ENCODE data around the gene SLC35B1. TPM values are rescaled to one million over a fixed set of nuclear protein-coding genes. Genes with fewer than 3 reads are reported as not detected.

SLC35B1 gene
- total and polyA plus RNA-seq, 10 of the 15 experiments (the other 5 are each of a cell fraction or from before 2014, with no cell fraction given) = 40.0 to 113 (median 51.6) TPM

DNA sequence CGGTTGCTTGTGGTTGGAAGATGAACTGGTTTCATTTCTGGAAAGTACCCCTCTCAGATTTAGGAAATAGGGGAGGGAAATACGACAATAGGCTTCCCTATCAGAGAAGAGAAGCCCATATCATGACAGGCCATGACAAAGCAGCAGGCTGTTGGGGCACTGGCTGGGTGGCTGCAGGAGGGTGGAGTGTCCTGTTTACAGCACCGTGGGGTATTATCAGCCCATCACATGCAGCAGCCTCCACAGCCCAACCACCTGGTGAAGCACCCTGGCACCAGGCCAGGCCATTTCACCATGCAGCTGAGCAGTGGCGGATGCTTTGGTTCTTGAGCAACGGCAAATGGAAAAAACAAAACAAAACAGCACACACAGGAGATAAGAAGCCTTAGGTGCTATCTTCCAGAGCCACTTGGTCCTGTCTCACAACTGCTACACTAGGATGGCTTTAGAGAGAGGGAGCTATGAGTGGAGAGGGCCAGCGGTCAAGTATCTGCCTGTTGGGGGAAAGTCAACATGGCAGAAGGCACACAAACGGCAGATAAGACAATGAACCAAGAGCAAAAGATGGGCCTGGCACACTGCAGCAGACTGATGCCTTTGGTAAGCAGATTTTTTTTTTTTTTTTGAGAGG is 32.0 kb upstream of the SLC35B1 start (continued):
- TF ChIP-seq, protein P1, sequence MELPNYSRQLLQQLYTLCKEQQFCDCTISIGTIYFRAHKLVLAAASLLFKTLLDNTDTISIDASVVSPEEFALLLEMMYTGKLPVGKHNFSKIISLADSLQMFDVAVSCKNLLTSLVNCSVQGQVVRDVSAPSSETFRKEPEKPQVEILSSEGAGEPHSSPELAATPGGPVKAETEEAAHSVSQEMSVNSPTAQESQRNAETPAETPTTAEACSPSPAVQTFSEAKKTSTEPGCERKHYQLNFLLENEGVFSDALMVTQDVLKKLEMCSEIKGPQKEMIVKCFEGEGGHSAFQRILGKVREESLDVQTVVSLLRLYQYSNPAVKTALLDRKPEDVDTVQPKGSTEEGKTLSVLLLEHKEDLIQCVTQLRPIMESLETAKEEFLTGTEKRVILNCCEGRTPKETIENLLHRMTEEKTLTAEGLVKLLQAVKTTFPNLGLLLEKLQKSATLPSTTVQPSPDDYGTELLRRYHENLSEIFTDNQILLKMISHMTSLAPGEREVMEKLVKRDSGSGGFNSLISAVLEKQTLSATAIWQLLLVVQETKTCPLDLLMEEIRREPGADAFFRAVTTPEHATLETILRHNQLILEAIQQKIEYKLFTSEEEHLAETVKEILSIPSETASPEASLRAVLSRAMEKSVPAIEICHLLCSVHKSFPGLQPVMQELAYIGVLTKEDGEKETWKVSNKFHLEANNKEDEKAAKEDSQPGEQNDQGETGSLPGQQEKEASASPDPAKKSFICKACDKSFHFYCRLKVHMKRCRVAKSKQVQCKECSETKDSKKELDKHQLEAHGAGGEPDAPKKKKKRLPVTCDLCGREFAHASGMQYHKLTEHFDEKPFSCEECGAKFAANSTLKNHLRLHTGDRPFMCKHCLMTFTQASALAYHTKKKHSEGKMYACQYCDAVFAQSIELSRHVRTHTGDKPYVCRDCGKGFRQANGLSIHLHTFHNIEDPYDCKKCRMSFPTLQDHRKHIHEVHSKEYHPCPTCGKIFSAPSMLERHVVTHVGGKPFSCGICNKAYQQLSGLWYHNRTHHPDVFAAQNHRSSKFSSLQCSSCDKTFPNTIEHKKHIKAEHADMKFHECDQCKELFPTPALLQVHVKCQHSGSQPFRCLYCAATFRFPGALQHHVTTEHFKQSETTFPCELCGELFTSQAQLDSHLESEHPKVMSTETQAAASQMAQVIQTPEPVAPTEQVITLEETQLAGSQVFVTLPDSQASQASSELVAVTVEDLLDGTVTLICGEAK (IDR thresholded peaks at IDR 0.05; ENCODE audit: borderline replicate concordance) = no peak
- TF ChIP-seq FOXK2 (IDR thresholded peaks at IDR 0.05) (no peak), KDM1A (IDR thresholded peaks at IDR 0.05; ENCODE audit: borderline replicate concordance) (no peak), NBN (IDR thresholded peaks at IDR 0.05) (no peak; the same call in 1 of the 2 replicates), MXI1 (IDR thresholded peaks at IDR 0.05; ENCODE audit: low read depth, low read length) (0 out of 2 replicates have a peak, but pooled peaks have one; percentile 19), SMC3 (IDR thresholded peaks at IDR 0.05; ENCODE audit: borderline replicate concordance, low read length) (no peak), ZBTB11 (CRISPR knock-in tag; IDR thresholded peaks at IDR 0.05) (no peak), ZNF622 (IDR thresholded peaks at IDR 0.05) (no peak), HDAC6 (IDR thresholded peaks at IDR 0.05; ENCODE audit: unreplicated experiment) (no peak), CTCF (IDR thresholded peaks at IDR 0.05 in 2 of 3, conservative IDR thresholded peaks at IDR 0.05 in 1 of 3; ENCODE audit: control insufficient read depth in 2 of 3, extremely low read depth in 1 of 3, insufficient read depth in 1 of 3, low read depth in 3 of 3, low read length in 3 of 3) (no peak), SP1 (IDR thresholded peaks at IDR 0.05; ENCODE audit: low read depth, low read length) (no peak), TCF7 (IDR thresholded peaks at IDR 0.05; ENCODE audit: borderline replicate concordance) (no peak), FOXM1 (IDR thresholded peaks at IDR 0.05; ENCODE audit: low read depth, low read length) (no peak), ATF7 (IDR thresholded peaks at IDR 0.05; ENCODE audit: low read depth) (peak; percentile 26; the same call in 1 of the 2 replicates), TARDBP (IDR thresholded peaks at IDR 0.05; ENCODE audit: borderline replicate concordance) (no peak), POLR2AphosphoS5 (IDR thresholded peaks at IDR 0.05; ENCODE audit: low read length) (peak; percentile 52; the same call in 1 of the 2 replicates), STAT1 (conservative IDR thresholded peaks at IDR 0.05) (no peak), ZNF274 (IDR thresholded peaks at IDR 0.05; ENCODE audit: insufficient read depth, insufficient read length) (no peak)
- TF ChIP-seq, protein P2, sequence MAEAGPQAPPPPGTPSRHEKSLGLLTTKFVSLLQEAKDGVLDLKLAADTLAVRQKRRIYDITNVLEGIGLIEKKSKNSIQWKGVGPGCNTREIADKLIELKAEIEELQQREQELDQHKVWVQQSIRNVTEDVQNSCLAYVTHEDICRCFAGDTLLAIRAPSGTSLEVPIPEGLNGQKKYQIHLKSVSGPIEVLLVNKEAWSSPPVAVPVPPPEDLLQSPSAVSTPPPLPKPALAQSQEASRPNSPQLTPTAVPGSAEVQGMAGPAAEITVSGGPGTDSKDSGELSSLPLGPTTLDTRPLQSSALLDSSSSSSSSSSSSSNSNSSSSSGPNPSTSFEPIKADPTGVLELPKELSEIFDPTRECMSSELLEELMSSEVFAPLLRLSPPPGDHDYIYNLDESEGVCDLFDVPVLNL (IDR thresholded peaks at IDR 0.05; ENCODE audit: low read depth, low read length) = no peak
- TF ChIP-seq, protein P3, sequence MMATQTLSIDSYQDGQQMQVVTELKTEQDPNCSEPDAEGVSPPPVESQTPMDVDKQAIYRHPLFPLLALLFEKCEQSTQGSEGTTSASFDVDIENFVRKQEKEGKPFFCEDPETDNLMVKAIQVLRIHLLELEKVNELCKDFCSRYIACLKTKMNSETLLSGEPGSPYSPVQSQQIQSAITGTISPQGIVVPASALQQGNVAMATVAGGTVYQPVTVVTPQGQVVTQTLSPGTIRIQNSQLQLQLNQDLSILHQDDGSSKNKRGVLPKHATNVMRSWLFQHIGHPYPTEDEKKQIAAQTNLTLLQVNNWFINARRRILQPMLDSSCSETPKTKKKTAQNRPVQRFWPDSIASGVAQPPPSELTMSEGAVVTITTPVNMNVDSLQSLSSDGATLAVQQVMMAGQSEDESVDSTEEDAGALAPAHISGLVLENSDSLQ (IDR thresholded peaks at IDR 0.05) = no peak
